ENCODE results near the gene STARD10.

The STARD10 gene

GRCh38 chr11:72824020-72824419, 30.2 kb upstream of the STARD10 start:
- no peak for ATAC-seq (ENCODE audit: low read depth)
- peaks cover 6% of the 10 kb centered on the region for H3K4me1 ChIP-seq (ENCODE audit: insufficient read depth, poor library complexity, severe bottlenecking)
- peaks cover 12% of the 10 kb centered on the region for H3K36me3 ChIP-seq (ENCODE audit: low read depth)
- H3K27ac ChIP-seq (ENCODE audit: poor library complexity, severe bottlenecking) = no peak overlapping the region
- DNase-seq (ENCODE audit: low spot score) = no peak
- no peak for TF ChIP-seq CTCF (IDR thresholded peaks at IDR 0.05; ENCODE audit: poor library complexity, severe bottlenecking)
- no peak overlapping the region for H3K4me3 ChIP-seq (ENCODE audit: severe bottlenecking)
- no peaks in the 10 kb centered on the region for H3K27me3 ChIP-seq (ENCODE audit: insufficient read depth, poor library complexity, severe bottlenecking)
- H3K9me3 ChIP-seq (ENCODE audit: severe bottlenecking) = no peaks in the 10 kb centered on the region

DNA sequence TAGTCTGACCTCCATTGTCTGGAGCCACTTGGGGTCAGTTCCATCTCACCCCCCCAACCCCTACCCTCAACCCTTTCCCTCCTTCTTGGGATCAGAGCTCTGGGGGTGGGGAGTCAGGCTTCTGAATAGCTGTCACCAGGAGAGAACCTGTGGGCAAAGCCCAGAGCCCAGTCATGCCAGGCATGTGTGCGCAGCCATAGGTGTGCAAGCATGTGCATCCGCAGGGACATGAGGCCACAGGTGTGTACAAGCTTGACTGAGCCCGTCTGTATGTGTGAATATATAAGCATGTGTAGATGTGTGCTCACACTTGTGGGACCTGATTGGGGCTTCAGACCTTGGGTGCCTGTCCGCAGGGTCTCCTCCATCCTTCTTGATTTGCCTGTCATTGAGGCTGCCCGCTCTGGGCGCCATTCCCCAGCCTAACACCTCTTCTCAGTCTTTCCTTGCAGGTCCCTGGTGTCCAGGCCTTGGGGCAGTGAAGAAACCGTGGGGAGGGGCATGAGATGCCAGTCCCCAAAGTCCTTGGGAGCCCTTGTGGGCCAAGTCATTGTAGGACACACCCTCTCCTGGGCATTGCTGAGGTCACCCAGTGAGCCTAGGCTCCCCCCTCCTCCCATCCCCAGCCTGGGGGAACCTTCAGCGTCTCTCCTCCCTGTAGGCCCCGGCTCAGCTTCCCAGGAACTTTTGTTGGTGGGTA, 29.4 kb upstream of the STARD10 start:
- Histone ChIP-seq H3K9me3 (ENCODE audit: severe bottlenecking) (no peaks in the 10 kb centered on the region), H3K4me1 (ENCODE audit: insufficient read depth, poor library complexity, severe bottlenecking) (peaks cover 6% of the 10 kb centered on the region), H3K27ac (ENCODE audit: poor library complexity, severe bottlenecking) (no peak overlapping the region), H3K36me3 (ENCODE audit: low read depth) (peaks cover 7% of the 10 kb centered on the region), H3K27me3 (ENCODE audit: insufficient read depth, poor library complexity, severe bottlenecking) (no peaks in the 10 kb centered on the region), H3K4me3 (ENCODE audit: severe bottlenecking) (no peak overlapping the region)
- DNase-seq (ENCODE audit: low spot score) (no peak), ATAC-seq (ENCODE audit: low read depth) (no peak)
- no peak for TF ChIP-seq CTCF (IDR thresholded peaks at IDR 0.05; ENCODE audit: poor library complexity, severe bottlenecking)

DNA sequence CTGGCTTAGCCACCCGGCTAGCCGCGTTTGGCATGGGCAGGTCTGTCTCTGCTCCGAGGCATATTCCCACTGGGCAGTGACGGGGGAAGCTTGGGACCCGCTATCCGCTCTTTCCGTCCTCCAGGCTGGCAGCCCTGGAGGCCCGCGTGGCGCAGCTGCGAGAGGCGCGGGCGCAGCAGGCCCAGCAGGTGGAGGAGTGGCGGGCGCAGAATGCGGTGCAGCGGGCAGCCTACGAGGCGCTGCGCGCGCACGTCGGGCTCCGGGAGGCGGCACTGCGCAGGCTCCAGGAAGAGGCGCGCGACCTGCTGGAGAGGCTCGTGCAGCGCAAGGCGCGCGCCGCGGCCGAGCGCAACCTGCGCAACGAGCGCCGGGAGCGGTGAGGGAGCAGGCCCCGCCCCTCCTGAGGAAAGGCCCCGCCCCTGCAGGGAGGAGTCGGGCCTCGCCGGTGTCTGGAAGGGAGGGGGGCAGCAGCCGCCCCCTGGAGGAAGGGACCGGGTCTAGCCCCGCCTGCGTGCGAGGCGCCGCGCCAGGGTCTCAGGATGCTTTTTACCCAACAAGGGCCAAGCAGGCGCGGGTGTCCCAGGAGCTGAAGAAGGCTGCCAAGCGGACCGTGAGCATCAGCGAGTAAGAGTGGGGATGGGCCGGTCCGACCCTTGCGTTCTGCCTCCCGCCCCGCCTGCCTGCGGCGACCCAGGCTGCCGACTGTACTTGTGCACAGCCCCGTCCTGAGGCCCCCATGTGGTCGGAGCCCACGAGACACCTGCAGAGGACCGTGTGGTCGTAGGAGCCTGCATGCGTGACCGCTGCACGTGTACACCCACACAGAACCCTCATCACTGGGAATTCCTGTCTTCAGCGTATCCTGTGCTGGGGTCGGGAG, 28.3 kb upstream of the STARD10 start:
- ATAC-seq (ENCODE audit: low read depth) = peak; percentile 87
- DNase-seq (ENCODE audit: low spot score) = no peak
- peak; percentile 16 for TF ChIP-seq CTCF (IDR thresholded peaks at IDR 0.05; ENCODE audit: poor library complexity, severe bottlenecking)
- Histone ChIP-seq H3K27ac (ENCODE audit: poor library complexity, severe bottlenecking) (no peak overlapping the region), H3K4me1 (ENCODE audit: insufficient read depth, poor library complexity, severe bottlenecking) (peaks cover 6% of the 10 kb centered on the region), H3K9me3 (ENCODE audit: severe bottlenecking) (no peaks in the 10 kb centered on the region), H3K27me3 (ENCODE audit: insufficient read depth, poor library complexity, severe bottlenecking) (no peaks in the 10 kb centered on the region), H3K4me3 (ENCODE audit: severe bottlenecking) (peak overlapping the region; percentile 21), H3K36me3 (ENCODE audit: low read depth) (peaks cover 7% of the 10 kb centered on the region)

DNA sequence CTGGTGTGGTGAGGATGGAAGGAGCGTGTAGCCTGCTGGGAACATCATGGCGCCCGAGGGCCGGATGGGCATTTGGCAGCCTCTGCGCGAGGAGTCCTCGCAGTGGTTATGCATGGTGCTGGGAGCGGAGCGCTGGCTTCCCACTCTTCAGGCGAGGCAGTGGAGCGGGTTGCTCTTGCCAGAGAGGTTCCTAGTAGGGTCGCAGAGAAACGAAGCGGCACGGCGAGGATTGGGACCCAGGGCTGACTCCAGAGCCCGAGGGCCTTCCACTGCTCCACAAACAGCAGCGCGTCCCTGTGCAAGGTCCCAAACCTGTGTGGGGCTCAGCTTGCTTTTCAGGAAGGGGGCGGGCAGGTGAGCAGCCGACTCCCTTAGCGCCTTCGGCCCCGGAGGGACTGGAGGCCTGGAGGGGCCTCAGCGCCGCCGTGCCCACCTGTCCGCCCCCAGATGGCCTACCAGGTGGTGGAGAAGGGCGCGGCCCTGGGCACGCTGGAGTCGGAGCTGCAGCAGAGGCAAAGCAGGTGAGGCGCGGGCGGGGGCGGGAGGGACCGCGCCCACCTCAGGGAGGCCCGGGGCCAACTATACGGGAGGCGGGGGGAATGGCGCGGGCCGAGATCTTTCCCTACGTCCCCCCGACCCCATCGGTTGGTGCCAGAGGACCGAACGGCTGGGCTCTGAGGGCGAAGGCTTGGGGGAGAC, 27.5 kb upstream of the STARD10 start:
- Histone ChIP-seq H3K27ac (ENCODE audit: poor library complexity, severe bottlenecking) (no peak overlapping the region), H3K4me3 (ENCODE audit: severe bottlenecking) (peak overlapping the region; percentile 21), H3K4me1 (ENCODE audit: insufficient read depth, poor library complexity, severe bottlenecking) (peaks cover 6% of the 10 kb centered on the region), H3K9me3 (ENCODE audit: severe bottlenecking) (no peaks in the 10 kb centered on the region), H3K27me3 (ENCODE audit: insufficient read depth, poor library complexity, severe bottlenecking) (no peaks in the 10 kb centered on the region), H3K36me3 (ENCODE audit: low read depth) (peaks cover 7% of the 10 kb centered on the region)
- TF ChIP-seq CTCF (IDR thresholded peaks at IDR 0.05; ENCODE audit: poor library complexity, severe bottlenecking) = no peak
- DNase-seq (ENCODE audit: low spot score) = no peak
- ATAC-seq (ENCODE audit: low read depth) = peak; percentile 14
